Lung (tissue), 12 donors: ENCODE results near the gene VDR. TPM values are rescaled to one million over a fixed set of nuclear protein-coding genes. Genes with fewer than 3 reads are reported as not detected.

Experiments
- ATAC-seq: fragments of 200-7000 bp; cut with Tn5 transposase; one replicate; pipeline ENCODE4 v1.9.1; 2020; ENCODE audit warnings: moderate number of reproducible peaks; ENCODE audit not compliant: insufficient read depth, low FRiP score
- DNase-seq, 3 donors: peaks; one replicate each; pipeline ENCODE4 v3.0.0-alpha.2; 2013 to 2017
- H3K27ac ChIP-seq, 2 donors: one replicate each; pipeline ENCODE4 v1.5.1; 2013; ENCODE audit warnings: mild to moderate bottlenecking in 2 of 2, moderate library complexity in 2 of 2, control low read depth in 1 of 2, inconsistent platforms in 1 of 2, low read depth in 1 of 2, low read length in 1 of 2
- H3K27me3 ChIP-seq, 3 donors: one replicate each; pipeline ENCODE4 v1.5.1; 2013; ENCODE audit warnings: low read length in 2 of 3; ENCODE audit not compliant: control insufficient read depth in 3 of 3, insufficient read depth in 3 of 3
- H3K36me3 ChIP-seq, 4 donors: one replicate each; pipeline ENCODE4 v1.5.1; 2013; ENCODE audit warnings: low read length in 4 of 4, mild to moderate bottlenecking in 1 of 4, moderate library complexity in 1 of 4; ENCODE audit not compliant: control insufficient read depth in 4 of 4, insufficient read depth in 4 of 4
- H3K4me1 ChIP-seq, 5 donors: one replicate each; pipeline ENCODE4 v1.5.1; 2013; ENCODE audit warnings: low read length in 5 of 5, mild to moderate bottlenecking in 2 of 5, moderate library complexity in 1 of 5; ENCODE audit not compliant: control insufficient read depth in 5 of 5, insufficient read depth in 5 of 5
- H3K4me3 ChIP-seq: one replicate; pipeline ENCODE4 v1.5.1; 2013; ENCODE audit warnings: mild to moderate bottlenecking, control low read depth, moderate library complexity
- H3K9ac ChIP-seq, 2 donors: one replicate each; pipeline ENCODE4 v1.5.1; 2013; ENCODE audit warnings: low read length in 2 of 2, control low read depth in 1 of 2; ENCODE audit not compliant: insufficient read depth in 1 of 2
- H3K9me3 ChIP-seq, 4 donors: one replicate each; pipeline ENCODE4 v1.5.1; 2013; ENCODE audit warnings: low read length in 3 of 4, mild to moderate bottlenecking in 1 of 4, moderate library complexity in 1 of 4; ENCODE audit not compliant: control insufficient read depth in 4 of 4, insufficient read depth in 3 of 4
- CTCF ChIP-seq: IDR thresholded peaks from 2 replicates; pipeline ENCODE4 v1.5.1; 2012; ENCODE audit warnings: mild to moderate bottlenecking; ENCODE audit errors: control extremely low read depth, extremely low read depth
- WGBS, 2 donors: extraction: QIAGEN DNeasy Blood & Tissue Kit; methylation state at CpG; one replicate each; pipeline ENCODE4 v1.1.7; 2013; 5-methylcytosine and 5-hydroxymethylcytosine counted together
- polyA plus RNA-seq, 2 donors: library from polyadenylated mRNA; stranded (reverse); fragments of 200-250 nt; gene quantifications; one replicate each; pipeline ENCODE4 v1.2.1, GENCODE V29; 2013
- total RNA-seq, 2 donors: library from RNA; depleted of rRNA in 1 of 2; stranded (reverse); fragments of >200 nt in 1 of 2; gene quantifications; one replicate each; pipeline ENCODE4 v1.2.1, GENCODE V29; 2014 to 2021
- donor health status: control.
- donor health status: control.
- donor health status: Bipolar disorder and iron deficiency.
- donor health status: healthy.
- donor health status: DM: yes; HTN: yes; CAD: no.

Gene VDR
- total and polyA plus RNA-seq, 4 donors = 4.4 to 27.4 (median 14.3) TPM

- no peak overlapping the region for H3K9ac ChIP-seq
- TF ChIP-seq CTCF = no peak
- DNase-seq (no peak), ATAC-seq (no peak)
- no peak overlapping the region for H3K4me3 ChIP-seq
- 85 to 96% methylated on average over 3 of the region's 3 CpGs for WGBS, 2 donors
- no peaks in the 10 kb centered on the region for H3K9me3 ChIP-seq
- no peaks in the 10 kb centered on the region for H3K4me1 ChIP-seq
- H3K27me3 ChIP-seq = peaks cover 0 to 3% (median 0%) of the 10 kb centered on the region in 3 donors
- no peaks in the 10 kb centered on the region for H3K36me3 ChIP-seq
- H3K27ac ChIP-seq = no peak overlapping the region
Observed at GRCh38 chr12:47927346-47927745, 22.6 kb upstream of the VDR start.

GRCh38 chr12:47921907-47922306 is 17.1 kb upstream of the VDR start:
- no peak for ATAC-seq
- H3K4me3 ChIP-seq = no peak overlapping the region
- WGBS, 2 donors = 56 to 78% methylated on average over 1 of the region's 1 CpG

GRCh38 chr12:47920913-47921312 is 16.1 kb upstream of the VDR start:
- H3K4me3 ChIP-seq = no peak overlapping the region
- TF ChIP-seq CTCF = no peak
- H3K27ac ChIP-seq = no peak overlapping the region
- no peaks in the 10 kb centered on the region for H3K4me1 ChIP-seq
- 71 to 75% methylated on average over 6 of the region's 6 CpGs for WGBS, 2 donors
- DNase-seq (no peak), ATAC-seq (no peak)
- H3K36me3 ChIP-seq = no peaks in the 10 kb centered on the region
- H3K9ac ChIP-seq = no peak overlapping the region
- H3K27me3 ChIP-seq = peaks cover 0 to 3% (median 0%) of the 10 kb centered on the region in 3 donors
- H3K9me3 ChIP-seq = no peaks in the 10 kb centered on the region

More at GRCh38 chr12:47921907-47922306, 17.1 kb upstream of the VDR start:
- no peak for DNase-seq
- TF ChIP-seq CTCF = no peak
- no peak overlapping the region for H3K27ac ChIP-seq
- H3K27me3 ChIP-seq = peaks cover 0 to 3% (median 0%) of the 10 kb centered on the region in 3 donors
- H3K9ac ChIP-seq = no peak overlapping the region
- no peaks in the 10 kb centered on the region for H3K9me3 ChIP-seq
- H3K36me3 ChIP-seq = no peaks in the 10 kb centered on the region
- no peaks in the 10 kb centered on the region for H3K4me1 ChIP-seq

GRCh38 chr12:47913081-47913480 is 8.3 kb upstream of the VDR start:
- Histone ChIP-seq H3K9me3 (no peaks in the 10 kb centered on the region), H3K9ac (no peak overlapping the region), H3K36me3 (no peaks in the 10 kb centered on the region), H3K27ac (no peak overlapping the region), H3K27me3 (peaks cover 0 to 1% (median 0%) of the 10 kb centered on the region in 3 donors), H3K4me3 (no peak overlapping the region), H3K4me1 (peaks cover 0 to 5% (median 0%) of the 10 kb centered on the region in 5 donors)
- no peak for DNase-seq
- no peak for ATAC-seq
- 72 to 83% methylated on average over 3 of the region's 3 CpGs for WGBS, 2 donors
- TF ChIP-seq CTCF = no peak
